A673 (cell line): ENCODE data around the gene RAB36. TPM values are rescaled to one million over a fixed set of nuclear protein-coding genes. Genes with fewer than 3 reads are reported as not detected.

ENCODE experiments used
- BruUV-seq: library from RNA; stranded (reverse); fragments of 400-500 nt; replicated peaks from 2 replicates; lab custom pipeline; 2021; lab: Mats Ljungman, UMichigan
- CTCF ChIA-PET: fragments of 300-600 bp; sonication (Branson Sonifier 250); formaldehyde crosslinking; loops from one replicate; lab custom pipeline; 2022; ENCODE audit warnings: antibody characterized with exemption; lab: Charles Lee
- POLR2A ChIA-PET: fragments of 300-600 bp; sonication (Branson Sonifier 250); formaldehyde crosslinking; loops from one replicate; lab custom pipeline; 2022; ENCODE audit warnings: antibody characterized with exemption; ENCODE audit not compliant: low non-redundant PET; lab: Charles Lee
- DNase-seq: peaks from one replicate; pipeline ENCODE4 v3.0.0-alpha.2; 2015; ENCODE audit warnings: low spot score
- H3K27ac ChIP-seq: fragments of 200-600 bp; sonication (generic); 2 replicates; pipeline ENCODE4 v1.5.1; 2016; ENCODE audit warnings: mixed run types, low read depth, mild to moderate bottlenecking, mixed read lengths, antibody characterized with exemption, low read length; ENCODE audit not compliant: poor library complexity, severe bottlenecking
- H3K27me3 ChIP-seq: fragments of 200-600 bp; sonication (generic); replicated peaks from 2 replicates; pipeline ENCODE4 v1.6.1; 2017; ENCODE audit warnings: mixed run types, low read depth, mild to moderate bottlenecking, mixed read lengths, antibody characterized with exemption, low read length; ENCODE audit not compliant: insufficient read depth, poor library complexity
- H3K36me3 ChIP-seq: fragments of 200-600 bp; sonication (generic); 2 replicates; pipeline ENCODE4 v1.6.1; 2016; ENCODE audit warnings: mixed run types, mild to moderate bottlenecking, mixed read lengths, antibody characterized with exemption, low read length; ENCODE audit not compliant: insufficient read depth, poor library complexity, severe bottlenecking
- H3K4me1 ChIP-seq: fragments of 200-600 bp; sonication (generic); 2 replicates; pipeline ENCODE4 v1.6.1; 2017; ENCODE audit warnings: mixed run types, mild to moderate bottlenecking, mixed read lengths, antibody characterized with exemption, low read length; ENCODE audit not compliant: insufficient read depth, poor library complexity, severe bottlenecking
- H3K4me3 ChIP-seq: fragments of 200-600 bp; sonication (generic); 2 replicates; pipeline ENCODE4 v1.5.1; 2016; ENCODE audit warnings: low read depth, mixed run types, mild to moderate bottlenecking, mixed read lengths, low read length; ENCODE audit not compliant: poor library complexity, severe bottlenecking
- H3K9me3 ChIP-seq: fragments of 200-600 bp; sonication (generic); 2 replicates; pipeline ENCODE4 v1.6.1; 2016; ENCODE audit warnings: mixed run types, low read depth, mild to moderate bottlenecking, mixed read lengths, antibody characterized with exemption, low read length; ENCODE audit not compliant: poor library complexity, severe bottlenecking
- EZH2 ChIP-seq: fragments of 200-600 bp; sonication (generic); IDR thresholded peaks from 2 replicates; pipeline ENCODE4 v1.6.1; 2017; ENCODE audit warnings: borderline replicate concordance, low read depth, mild to moderate bottlenecking, mixed read lengths, antibody characterized with exemption, low read length; ENCODE audit not compliant: poor library complexity, severe bottlenecking
- intact Hi-C: fragments of 100-400 bp; cut with micrococcal nuclease; formaldehyde crosslinking; loops from one replicate; pipeline ENCODE4 v1.10.0; 2022; ENCODE audit not compliant: unreplicated experiment
- total RNA-seq: library from RNA; stranded (reverse); gene quantifications from 2 replicates; pipeline ENCODE4 v1.2.3, GENCODE V29; 2021
- TF ChIP-seq, protein P1 (sequence below): fragments of 300-800, 200-600 bp; sonication (generic); conservative IDR thresholded peaks from 2 replicates; pipeline ENCODE4 v1.5.1; 2017; ENCODE audit warnings: low read depth, mild to moderate bottlenecking, antibody characterized with exemption, low read length, moderate library complexity, mixed read lengths

RAB36 gene
- total RNA-seq, 1 experiment from 2014 or later = 4.1 TPM

DNA sequence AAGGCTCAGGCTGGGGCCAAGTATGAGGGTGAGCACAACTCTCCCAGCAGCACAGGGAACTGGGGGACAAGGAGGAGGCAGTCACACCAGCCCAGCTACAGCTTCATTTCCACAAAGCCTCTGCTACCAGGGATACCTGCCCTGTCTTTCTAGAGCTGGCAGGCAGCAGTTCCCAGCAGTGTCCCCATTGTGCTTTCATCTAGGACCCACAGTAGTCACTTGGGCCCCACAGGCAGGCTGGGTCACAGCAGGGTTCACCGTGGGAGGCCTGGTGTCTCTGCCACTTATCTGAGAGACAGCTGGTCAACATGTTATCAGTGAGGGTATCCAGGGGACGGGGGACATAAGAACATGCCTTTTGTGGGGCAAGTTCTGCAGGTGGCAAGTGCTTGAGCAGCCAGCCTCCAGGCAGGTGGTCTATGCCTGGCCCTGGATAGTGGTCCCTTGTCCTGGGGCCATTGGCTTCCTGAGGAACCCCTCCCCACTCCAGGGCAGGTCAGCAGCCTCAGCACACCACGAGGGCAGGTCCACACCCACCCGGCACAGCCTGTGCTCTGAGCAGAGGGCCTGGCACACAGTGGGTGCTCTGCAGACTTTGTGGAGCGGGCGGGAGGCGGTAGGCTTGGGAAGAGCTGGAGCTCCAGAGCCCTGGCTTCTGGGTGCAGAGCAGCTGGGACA, 45.0 kb upstream of the RAB36 start:
- intact Hi-C loops = no loop called here

DNA sequence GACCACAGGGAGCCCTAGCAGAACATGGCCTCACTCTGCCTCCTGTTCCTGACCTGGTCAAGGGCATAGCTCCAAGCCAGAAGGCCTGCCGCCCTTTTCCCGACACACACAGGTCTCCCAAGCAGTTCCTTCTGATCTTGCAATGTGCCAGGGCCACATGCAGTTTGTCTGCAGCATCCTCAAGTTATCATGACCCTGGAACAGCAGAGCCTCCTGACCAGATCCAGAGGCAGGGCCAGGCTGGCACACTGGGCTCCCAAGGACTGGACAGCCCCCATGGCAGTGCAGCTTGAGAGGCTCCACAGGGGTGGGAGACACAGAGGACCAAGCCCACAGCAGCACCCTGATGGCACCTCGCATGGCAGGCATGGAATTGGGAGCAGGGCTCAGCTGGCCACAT, 43.8 kb upstream of the RAB36 start:
- no peak for TF ChIP-seq EZH2
- TF ChIP-seq, protein P1, sequence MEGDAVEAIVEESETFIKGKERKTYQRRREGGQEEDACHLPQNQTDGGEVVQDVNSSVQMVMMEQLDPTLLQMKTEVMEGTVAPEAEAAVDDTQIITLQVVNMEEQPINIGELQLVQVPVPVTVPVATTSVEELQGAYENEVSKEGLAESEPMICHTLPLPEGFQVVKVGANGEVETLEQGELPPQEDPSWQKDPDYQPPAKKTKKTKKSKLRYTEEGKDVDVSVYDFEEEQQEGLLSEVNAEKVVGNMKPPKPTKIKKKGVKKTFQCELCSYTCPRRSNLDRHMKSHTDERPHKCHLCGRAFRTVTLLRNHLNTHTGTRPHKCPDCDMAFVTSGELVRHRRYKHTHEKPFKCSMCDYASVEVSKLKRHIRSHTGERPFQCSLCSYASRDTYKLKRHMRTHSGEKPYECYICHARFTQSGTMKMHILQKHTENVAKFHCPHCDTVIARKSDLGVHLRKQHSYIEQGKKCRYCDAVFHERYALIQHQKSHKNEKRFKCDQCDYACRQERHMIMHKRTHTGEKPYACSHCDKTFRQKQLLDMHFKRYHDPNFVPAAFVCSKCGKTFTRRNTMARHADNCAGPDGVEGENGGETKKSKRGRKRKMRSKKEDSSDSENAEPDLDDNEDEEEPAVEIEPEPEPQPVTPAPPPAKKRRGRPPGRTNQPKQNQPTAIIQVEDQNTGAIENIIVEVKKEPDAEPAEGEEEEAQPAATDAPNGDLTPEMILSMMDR = no peak
- Histone ChIP-seq H3K4me1 (peaks cover 6% of the 10 kb centered on the region), H3K36me3 (no peaks in the 10 kb centered on the region), H3K9me3 (no peaks in the 10 kb centered on the region), H3K4me3 (no peak overlapping the region), H3K27ac (no peak overlapping the region), H3K27me3 (no peaks in the 10 kb centered on the region)
- CTCF ChIA-PET = no interaction called here
- BruUV-seq = no TSS peak
- DNase-seq = no peak
- POLR2A ChIA-PET = no interaction called here
- intact Hi-C loops = no loop called here

More for the DNA sequence above, 45.0 kb upstream of the RAB36 start:
- no peak for TF ChIP-seq EZH2
- TF ChIP-seq, protein P1 = no peak
- ChIA-PET POLR2A (no interaction called here), CTCF (no interaction called here)
- peaks cover 6% of the 10 kb centered on the region for H3K4me1 ChIP-seq
- H3K36me3 ChIP-seq = no peaks in the 10 kb centered on the region
- no peaks in the 10 kb centered on the region for H3K27me3 ChIP-seq
- H3K27ac ChIP-seq = no peak overlapping the region
- no peak for DNase-seq
- no peaks in the 10 kb centered on the region for H3K9me3 ChIP-seq
- H3K4me3 ChIP-seq = no peak overlapping the region
- no TSS peak for BruUV-seq

DNA sequence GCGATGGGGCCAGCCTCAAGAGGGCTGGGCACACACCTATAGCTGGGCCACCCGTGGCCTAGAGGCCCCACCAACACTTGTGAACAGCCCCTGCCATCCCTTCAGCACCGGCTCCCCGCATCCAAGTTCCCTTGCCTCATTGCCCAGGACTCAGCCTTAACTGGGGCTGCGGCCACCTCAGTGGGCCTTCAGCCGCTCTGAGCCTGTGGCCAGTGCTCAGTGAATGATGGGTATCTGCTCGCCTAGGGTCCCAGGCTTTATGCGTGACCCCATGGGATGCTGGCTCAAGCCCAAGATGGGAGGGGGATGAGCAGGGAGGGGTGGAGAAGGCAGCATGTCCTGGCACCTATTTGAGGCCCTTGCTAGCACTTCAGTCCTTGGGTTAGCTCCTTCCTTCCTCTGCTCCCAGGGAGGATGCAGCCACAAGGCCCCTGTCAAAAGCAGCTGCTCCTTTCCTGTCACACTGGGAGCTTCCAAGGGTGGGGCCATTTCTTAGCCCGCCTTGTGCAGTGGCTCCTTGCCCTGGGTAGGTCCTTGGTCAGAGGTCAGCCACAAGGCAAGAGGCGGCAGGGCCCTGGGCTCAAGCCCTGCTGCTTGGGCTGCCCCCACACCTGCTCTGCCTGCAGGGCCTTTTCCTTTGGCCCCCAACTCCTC, 43.1 kb upstream of the RAB36 start:
- Histone ChIP-seq H3K27ac (no peak overlapping the region), H3K27me3 (no peaks in the 10 kb centered on the region), H3K9me3 (no peaks in the 10 kb centered on the region), H3K4me3 (no peak overlapping the region), H3K36me3 (no peaks in the 10 kb centered on the region), H3K4me1 (peaks cover 6% of the 10 kb centered on the region)
- TF ChIP-seq, protein P1 = no peak
- TF ChIP-seq EZH2 = no peak
- ChIA-PET CTCF (no interaction called here), POLR2A (no interaction called here)
- no peak for DNase-seq
- no TSS peak for BruUV-seq
- intact Hi-C loops = no loop called here
